Stomach (tissue), 4 donors: Measurements from ENCODE around the gene TMEM40.

ENCODE experiments used
- EP300 ChIP-seq: sonication (generic); formaldehyde crosslinking; IDR thresholded peaks from one replicate; pipeline ENCODE4 v1.6.1; 2017; ENCODE audit warnings: antibody characterized with exemption
- POLR2A ChIP-seq, 4 donors: fragments of 450-650 bp; IDR thresholded peaks; one replicate each; pipeline ENCODE4 v1.6.1; 2016; ENCODE audit warnings: antibody characterized with exemption in 4 of 4, control low read depth in 2 of 4, mild to moderate bottlenecking in 1 of 4, moderate library complexity in 1 of 4
- POLR2AphosphoS5 ChIP-seq, 3 donors: sonication (generic); formaldehyde crosslinking; IDR thresholded peaks; one replicate each; pipeline ENCODE4 v1.6.1; 2016; ENCODE audit warnings: antibody characterized with exemption in 3 of 3
- TF ChIP-seq, protein P1 (sequence below), 7 experiments: fragments of 450-650 bp in 4 of 7; fragments of 200-600 bp in 3 of 7; sonication (generic) in 3 of 7; IDR thresholded peaks; one replicate each; pipeline ENCODE4 v1.5.1; 2016 to 2019; ENCODE audit warnings: antibody characterized with exemption in 7 of 7, control low read depth in 2 of 7, mild to moderate bottlenecking in 1 of 7

DNA sequence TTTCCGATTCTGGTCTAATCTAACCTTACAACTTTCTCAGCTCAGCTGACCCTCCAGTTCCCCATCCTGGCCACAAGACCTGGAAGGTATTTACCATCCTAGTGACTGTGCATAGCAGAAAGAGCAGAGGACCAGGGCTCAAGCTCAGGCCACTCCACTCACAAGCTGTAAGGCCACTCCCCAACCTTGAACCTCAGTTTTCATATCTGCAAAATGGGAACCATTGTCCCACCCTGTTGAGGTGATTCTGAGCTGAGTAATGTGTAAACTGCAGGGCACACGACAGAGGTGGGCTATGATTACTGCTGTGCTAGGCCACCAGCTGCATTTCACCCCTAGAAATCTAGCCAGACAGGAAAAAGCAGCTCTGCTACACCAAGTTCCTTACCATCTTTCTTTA is 21.7 kb downstream of the TMEM40 start:
- TF ChIP-seq, protein P1, sequence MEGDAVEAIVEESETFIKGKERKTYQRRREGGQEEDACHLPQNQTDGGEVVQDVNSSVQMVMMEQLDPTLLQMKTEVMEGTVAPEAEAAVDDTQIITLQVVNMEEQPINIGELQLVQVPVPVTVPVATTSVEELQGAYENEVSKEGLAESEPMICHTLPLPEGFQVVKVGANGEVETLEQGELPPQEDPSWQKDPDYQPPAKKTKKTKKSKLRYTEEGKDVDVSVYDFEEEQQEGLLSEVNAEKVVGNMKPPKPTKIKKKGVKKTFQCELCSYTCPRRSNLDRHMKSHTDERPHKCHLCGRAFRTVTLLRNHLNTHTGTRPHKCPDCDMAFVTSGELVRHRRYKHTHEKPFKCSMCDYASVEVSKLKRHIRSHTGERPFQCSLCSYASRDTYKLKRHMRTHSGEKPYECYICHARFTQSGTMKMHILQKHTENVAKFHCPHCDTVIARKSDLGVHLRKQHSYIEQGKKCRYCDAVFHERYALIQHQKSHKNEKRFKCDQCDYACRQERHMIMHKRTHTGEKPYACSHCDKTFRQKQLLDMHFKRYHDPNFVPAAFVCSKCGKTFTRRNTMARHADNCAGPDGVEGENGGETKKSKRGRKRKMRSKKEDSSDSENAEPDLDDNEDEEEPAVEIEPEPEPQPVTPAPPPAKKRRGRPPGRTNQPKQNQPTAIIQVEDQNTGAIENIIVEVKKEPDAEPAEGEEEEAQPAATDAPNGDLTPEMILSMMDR (IDR thresholded peaks at IDR 0.05): no peak
- TF ChIP-seq POLR2A (IDR thresholded peaks at IDR 0.05): no peak
- TF ChIP-seq POLR2AphosphoS5 (IDR thresholded peaks at IDR 0.05): no peak
- no peak for TF ChIP-seq EP300
